ENCODE data around the gene ADGRL2.

ADGRL2 gene

DNA sequence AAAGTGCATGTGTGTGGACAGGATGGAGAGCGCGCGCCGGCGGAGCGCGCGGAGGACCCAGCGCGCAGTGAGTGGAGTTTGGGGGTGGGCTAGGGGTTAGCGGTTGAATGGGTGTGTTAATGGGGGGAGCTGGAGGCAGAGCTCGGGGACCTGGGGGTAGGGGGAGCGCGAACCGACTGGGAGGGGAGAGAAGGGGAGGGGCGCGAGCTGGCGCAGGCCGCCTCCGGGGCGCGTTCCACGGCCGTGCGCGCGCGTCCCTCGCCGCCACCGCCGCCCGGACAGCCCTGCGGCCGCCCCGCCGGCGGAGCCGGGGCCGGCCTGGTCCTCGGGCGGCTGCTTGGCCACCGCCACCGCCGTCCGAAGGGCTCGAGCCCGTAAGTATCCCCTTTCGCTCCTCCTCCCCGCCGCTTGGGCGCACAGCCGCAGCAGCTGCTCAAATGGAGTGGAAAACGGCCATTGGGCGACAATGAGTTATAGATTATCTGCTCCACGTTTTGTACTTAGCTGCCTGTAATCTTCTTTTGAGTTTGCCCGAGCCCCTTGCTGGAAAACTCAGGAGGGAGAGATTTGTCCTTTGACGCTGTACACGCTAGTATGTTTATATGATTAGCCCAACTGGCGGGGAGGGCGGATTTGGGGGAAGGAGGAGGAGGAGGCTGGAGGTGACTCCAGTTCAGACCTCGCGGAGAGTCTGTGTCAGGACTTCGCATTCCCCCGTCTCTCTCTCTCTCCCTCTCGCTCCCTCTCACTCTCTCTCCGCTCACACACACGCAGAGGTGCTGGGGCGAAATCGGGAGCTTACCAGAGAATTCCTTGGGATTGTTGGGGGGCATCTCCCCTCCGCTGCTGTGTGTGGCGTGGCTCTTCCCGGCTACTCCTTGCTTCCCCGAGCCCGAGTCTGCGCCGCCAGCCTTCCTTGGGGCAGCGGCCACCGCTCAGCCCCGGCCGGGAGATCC is at the start of gene ADGRL2:
TSS of gene ADGRL2 (plus strand) at position 240 of the 956 bp plus-strand sequence. CDS start 36,051 bp downstream, outside the sequence.
- H3K27ac ChIP-seq = no peak within 1 kb of the TSS; the same call in 1 of the 2 replicates
- no peak for TF ChIP-seq ZFX (IDR thresholded peaks at IDR 0.05)
- TF ChIP-seq, protein P1, sequence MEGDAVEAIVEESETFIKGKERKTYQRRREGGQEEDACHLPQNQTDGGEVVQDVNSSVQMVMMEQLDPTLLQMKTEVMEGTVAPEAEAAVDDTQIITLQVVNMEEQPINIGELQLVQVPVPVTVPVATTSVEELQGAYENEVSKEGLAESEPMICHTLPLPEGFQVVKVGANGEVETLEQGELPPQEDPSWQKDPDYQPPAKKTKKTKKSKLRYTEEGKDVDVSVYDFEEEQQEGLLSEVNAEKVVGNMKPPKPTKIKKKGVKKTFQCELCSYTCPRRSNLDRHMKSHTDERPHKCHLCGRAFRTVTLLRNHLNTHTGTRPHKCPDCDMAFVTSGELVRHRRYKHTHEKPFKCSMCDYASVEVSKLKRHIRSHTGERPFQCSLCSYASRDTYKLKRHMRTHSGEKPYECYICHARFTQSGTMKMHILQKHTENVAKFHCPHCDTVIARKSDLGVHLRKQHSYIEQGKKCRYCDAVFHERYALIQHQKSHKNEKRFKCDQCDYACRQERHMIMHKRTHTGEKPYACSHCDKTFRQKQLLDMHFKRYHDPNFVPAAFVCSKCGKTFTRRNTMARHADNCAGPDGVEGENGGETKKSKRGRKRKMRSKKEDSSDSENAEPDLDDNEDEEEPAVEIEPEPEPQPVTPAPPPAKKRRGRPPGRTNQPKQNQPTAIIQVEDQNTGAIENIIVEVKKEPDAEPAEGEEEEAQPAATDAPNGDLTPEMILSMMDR (conservative IDR thresholded peaks at IDR 0.05) = no peak

DNA sequence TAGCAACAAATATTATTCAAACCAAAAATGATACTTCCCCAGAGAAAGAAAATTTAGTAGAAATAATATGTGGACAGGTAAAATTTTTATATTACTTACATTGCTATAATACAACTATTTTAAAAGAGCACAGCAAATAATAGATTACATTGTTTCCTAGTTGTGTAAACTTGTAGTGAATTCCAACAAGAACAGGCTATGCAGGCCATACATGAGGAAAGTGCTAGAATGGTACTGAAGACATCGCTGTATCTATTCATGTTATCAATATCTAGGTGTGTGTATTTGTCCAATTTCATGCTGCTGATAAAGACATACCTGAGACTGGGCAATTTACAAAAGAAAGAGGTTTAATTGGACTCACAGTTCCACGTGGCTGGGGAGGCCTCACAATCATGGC is 47.9 kb upstream of the ADGRL2 start:
- no peak for TF ChIP-seq ZFX (IDR thresholded peaks at IDR 0.05)
- TF ChIP-seq, protein P1 (conservative IDR thresholded peaks at IDR 0.05) = no peak
- no peak overlapping the region for H3K27ac ChIP-seq

DNA sequence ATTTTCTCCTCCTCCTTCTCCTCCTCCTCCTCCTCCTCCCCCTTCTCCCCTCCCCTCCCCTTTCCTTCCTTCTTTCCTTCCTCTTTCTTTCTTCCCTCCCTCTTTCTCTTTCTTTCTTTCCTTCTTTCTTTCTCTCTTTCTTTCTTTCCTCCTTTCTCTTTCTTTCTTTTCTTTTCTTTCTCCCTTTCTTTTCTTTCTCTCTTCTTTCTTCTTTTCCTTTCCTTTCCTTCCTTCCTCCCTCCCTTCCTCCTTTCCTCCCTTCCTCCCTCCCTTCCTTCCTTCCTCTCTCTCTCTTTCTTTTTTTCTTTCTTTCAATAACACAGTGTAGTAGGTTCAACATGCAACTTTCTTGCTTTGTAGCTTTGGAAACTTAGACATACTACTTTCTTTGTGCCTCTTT is 46.3 kb upstream of the ADGRL2 start:
- H3K27ac ChIP-seq = no peak overlapping the region
- no peak for TF ChIP-seq ZFX (IDR thresholded peaks at IDR 0.05)
- TF ChIP-seq, protein P1 (conservative IDR thresholded peaks at IDR 0.05) = no peak

DNA sequence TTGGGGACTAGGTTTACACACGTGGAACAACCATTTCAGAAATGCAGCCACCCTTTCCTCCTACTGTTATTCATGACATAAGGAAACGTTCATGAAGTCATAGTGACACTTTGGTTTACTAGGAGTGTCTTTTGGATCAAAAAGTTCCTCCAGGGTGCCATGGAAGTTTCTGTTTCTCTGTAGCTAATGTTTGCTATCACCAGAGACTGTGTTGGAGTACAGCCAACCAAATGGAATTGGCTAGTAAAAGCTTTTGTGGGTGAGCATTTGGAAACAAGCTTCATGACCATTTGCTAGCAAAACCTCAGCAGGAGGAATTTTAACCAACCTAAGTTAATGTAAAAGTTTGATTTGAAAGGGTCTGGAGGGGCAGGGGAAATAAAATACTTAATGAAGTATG is 43.9 kb upstream of the ADGRL2 start:
- no peak overlapping the region for H3K27ac ChIP-seq
- TF ChIP-seq ZFX (IDR thresholded peaks at IDR 0.05) = no peak

DNA sequence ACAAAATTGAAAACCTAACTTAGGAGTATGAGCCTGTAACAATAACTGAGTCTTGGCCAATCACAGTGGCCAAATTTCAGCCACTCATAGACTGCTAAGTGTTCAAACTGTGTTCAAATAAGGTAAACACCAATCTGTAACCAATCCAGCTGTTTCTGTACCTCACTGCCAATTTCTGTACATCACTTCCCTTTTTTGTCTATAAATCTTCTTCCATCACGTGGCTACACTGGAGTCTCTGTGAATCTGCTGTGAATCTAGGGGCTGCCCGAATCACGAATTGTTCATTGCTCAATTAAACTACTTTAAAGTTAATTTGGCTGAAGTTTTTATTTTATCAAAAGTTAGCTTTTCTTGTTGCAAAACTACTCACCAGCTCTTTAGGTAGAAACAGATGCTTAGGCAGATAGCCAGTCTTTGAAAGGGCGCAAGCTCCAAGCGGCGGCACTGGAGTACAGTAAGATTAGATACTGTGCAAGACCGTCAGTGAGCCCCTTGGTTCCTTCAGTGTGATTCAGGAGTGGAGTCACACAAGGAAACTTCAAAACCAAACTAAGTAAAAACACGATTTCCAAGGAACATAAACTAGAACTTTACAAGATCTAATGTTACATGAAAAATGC is 43.2 kb upstream of the ADGRL2 start:
- TF ChIP-seq, protein P1 (conservative IDR thresholded peaks at IDR 0.05) = no peak
- TF ChIP-seq ZFX (IDR thresholded peaks at IDR 0.05) = no peak
- H3K27ac ChIP-seq = no peak overlapping the region

DNA sequence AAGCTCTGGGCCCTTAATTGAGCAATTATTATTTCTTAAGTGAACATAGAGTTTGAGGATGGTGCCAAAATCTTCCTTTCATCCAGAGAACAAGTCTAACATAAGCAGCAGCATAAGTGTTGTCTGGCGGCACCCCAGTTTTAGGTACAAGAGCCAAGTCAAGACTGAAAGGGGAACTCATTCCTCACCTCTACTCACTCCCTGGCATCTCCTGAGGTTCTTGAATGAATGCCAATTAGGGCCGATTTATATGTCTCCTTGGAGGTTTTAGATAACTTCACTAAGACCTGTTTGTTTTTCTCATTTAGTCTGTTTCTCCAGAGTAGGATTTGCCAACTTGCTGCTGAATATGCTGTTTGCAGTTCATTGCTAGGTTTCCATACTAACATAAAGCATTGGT is 42.6 kb upstream of the ADGRL2 start:
- TF ChIP-seq, protein P1 (conservative IDR thresholded peaks at IDR 0.05) = no peak
- no peak for TF ChIP-seq ZFX (IDR thresholded peaks at IDR 0.05)
- H3K27ac ChIP-seq = no peak overlapping the region

DNA sequence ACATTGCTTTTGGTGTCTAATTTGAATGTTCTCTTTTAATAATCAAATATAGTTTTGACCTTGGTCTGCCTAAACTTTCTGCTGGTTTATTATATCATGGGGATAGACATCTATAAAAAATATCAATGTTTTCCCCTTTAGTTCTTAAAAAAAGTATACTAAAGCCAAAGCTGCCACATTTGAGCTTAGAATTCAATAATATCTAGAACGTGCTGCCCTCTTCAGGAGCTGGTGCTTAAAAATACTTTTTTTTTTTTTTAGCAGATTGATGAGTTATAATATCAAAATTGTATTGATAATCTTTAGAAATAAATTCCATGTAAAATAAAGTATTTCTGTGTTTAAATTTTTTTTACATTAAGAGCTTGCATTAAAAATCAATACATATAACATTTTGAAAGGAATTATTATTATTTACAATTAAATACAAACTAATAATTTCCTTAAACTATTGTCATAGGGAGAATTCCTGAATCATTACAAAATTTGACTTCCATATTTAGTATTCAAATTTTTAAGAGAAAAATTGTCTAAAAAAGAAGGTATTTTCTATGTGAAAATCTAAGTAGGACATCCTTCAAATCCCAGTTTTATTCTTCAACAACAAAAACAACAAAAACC is 40.1 kb upstream of the ADGRL2 start:
- no peak overlapping the region for H3K27ac ChIP-seq
- no peak for TF ChIP-seq ZFX (IDR thresholded peaks at IDR 0.05)
- TF ChIP-seq, protein P1 (conservative IDR thresholded peaks at IDR 0.05) = peak; percentile 67

All from C4-2B (cell line).